Prostate gland (tissue), 2 donors: ENCODE results near the gene RNF175. TPM values are rescaled to one million over a fixed set of nuclear protein-coding genes. Genes with fewer than 3 reads are reported as not detected.
A peak's percentile ranks its signal among the peaks of the same experiment; 100 is the strongest.

ENCODE experiments used
- DNase-seq: peaks from one replicate; pipeline ENCODE4 v3.0.0-alpha.2; 2019; ENCODE audit warnings: low spot score
- H3K27ac ChIP-seq, 2 donors: fragments of 200-600 bp; sonication (generic); 2 replicates each; pipeline ENCODE4 v1.5.1; 2017 to 2019
- H3K27me3 ChIP-seq: fragments of 200-600 bp; sonication (generic); replicated peaks from 2 replicates; pipeline ENCODE4 v1.5.1; 2019; ENCODE audit not compliant: insufficient read depth
- H3K36me3 ChIP-seq, 2 donors: fragments of 200-600 bp; sonication (generic); 1 replicate in 1 of 2; 2 replicates in 1 of 2; pipeline versions ENCODE4 v1.5.1 to v1.8.1; 2017 to 2019
- H3K4me1 ChIP-seq: fragments of 200-600 bp; sonication (generic); replicated peaks from 2 replicates; pipeline ENCODE4 v1.5.1; 2019
- H3K4me3 ChIP-seq, 2 donors: fragments of 200-600 bp; sonication (generic); 2 replicates each; pipeline ENCODE4 v1.5.1; 2017 to 2019
- H3K9me3 ChIP-seq: fragments of 200-600 bp; sonication (generic); 2 replicates; pipeline ENCODE4 v1.5.1; 2017
- POLR2A ChIP-seq: fragments of 450-650 bp; IDR thresholded peaks from one replicate; pipeline ENCODE4 v1.6.1; 2016; ENCODE audit warnings: antibody characterized with exemption, mild to moderate bottlenecking
- POLR2AphosphoS5 ChIP-seq: sonication (generic); formaldehyde crosslinking; IDR thresholded peaks from one replicate; pipeline ENCODE4 v1.6.1; 2017; ENCODE audit warnings: antibody characterized with exemption
- WGBS: methylation state at CpG from one replicate; pipeline ENCODE4 v1.1.5; 2018; 5-methylcytosine and 5-hydroxymethylcytosine counted together
- intact Hi-C: fragments of 100-400 bp; cut with DNase I; formaldehyde crosslinking; loops from one replicate; pipeline ENCODE4 v1.14.2; 2022
- total RNA-seq, 2 donors: library from RNA; depleted of rRNA; stranded (reverse); fragments of >200 nt; gene quantifications; one replicate each; pipeline ENCODE4 v1.1.0, GENCODE V29; 2016
- TF ChIP-seq, protein P1 (sequence below), 4 experiments: fragments of 200-600 bp in 2 of 4; fragments of 450-650 bp in 2 of 4; sonication (generic) in 2 of 4; IDR thresholded peaks; 1 replicate in 3 of 4; 2 replicates in 1 of 4; pipeline ENCODE4 v1.5.1; 2016 to 2019; ENCODE audit warnings: antibody characterized with exemption in 4 of 4, mild to moderate bottlenecking in 2 of 4, moderate library complexity in 2 of 4

RNF175 gene
- total RNA-seq, 2 donors from 2014 or later = 1.9 TPM; not detected in 1

- Histone ChIP-seq H3K27me3 (peaks cover 3% of the 10 kb centered on the region), H3K27ac (no peak overlapping the region), H3K9me3 (no peaks in the 10 kb centered on the region), H3K4me1 (no peaks in the 10 kb centered on the region), H3K4me3 (no peak overlapping the region), H3K36me3 (no peaks in the 10 kb centered on the region)
- DNase-seq = no peak
- 34% methylated on average over 2 of the region's 2 CpGs for WGBS
- intact Hi-C loops = no loop called here
- no peak for TF ChIP-seq POLR2A
- TF ChIP-seq, protein P1, sequence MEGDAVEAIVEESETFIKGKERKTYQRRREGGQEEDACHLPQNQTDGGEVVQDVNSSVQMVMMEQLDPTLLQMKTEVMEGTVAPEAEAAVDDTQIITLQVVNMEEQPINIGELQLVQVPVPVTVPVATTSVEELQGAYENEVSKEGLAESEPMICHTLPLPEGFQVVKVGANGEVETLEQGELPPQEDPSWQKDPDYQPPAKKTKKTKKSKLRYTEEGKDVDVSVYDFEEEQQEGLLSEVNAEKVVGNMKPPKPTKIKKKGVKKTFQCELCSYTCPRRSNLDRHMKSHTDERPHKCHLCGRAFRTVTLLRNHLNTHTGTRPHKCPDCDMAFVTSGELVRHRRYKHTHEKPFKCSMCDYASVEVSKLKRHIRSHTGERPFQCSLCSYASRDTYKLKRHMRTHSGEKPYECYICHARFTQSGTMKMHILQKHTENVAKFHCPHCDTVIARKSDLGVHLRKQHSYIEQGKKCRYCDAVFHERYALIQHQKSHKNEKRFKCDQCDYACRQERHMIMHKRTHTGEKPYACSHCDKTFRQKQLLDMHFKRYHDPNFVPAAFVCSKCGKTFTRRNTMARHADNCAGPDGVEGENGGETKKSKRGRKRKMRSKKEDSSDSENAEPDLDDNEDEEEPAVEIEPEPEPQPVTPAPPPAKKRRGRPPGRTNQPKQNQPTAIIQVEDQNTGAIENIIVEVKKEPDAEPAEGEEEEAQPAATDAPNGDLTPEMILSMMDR (IDR thresholded peaks at IDR 0.05) = no peak
These were observed 39.9 kb upstream of the RNF175 start for GRCh38 chr4:153799694-153800074.

DNA sequence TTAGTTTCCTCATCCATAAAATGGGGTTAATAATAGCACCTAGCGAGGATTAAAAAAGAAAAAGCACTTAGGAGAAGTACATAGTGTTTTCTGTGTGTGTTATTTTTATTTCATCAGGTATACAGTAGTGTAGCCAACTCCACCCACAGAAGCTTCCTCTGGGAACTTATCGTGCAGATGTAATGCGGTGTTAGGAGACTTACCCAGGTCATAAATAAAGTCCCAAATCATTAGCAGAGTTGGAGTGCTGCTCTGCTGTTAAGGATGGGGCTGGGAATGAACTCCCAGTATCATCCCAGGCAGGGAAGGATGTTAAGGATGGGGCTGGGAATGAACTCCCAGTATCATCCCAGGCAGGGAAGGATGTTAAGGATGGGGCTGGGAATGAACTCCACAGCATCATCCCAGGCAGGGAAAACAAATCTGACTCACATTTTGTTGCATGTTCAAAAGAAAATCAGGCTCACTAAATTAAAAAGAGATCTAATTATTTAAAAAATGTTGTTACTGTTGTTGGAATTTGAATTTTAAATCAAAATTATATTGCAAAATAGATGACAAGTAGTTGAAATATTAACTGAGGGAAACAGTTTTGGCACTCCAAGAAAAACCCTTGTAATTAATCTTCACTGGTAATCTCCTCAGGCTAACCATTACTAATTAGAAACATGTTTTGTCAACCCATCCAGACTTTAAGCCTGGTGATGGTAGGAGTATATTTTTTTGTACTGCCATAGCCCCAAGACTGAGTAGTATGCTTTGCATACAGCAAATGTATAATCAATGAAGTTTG is 39.3 kb upstream of the RNF175 start:
- H3K27ac ChIP-seq = no peak overlapping the region
- intact Hi-C loops = no loop called here
- DNase-seq = no peak
- peaks cover 3% of the 10 kb centered on the region for H3K27me3 ChIP-seq
- no peaks in the 10 kb centered on the region for H3K9me3 ChIP-seq
- 51% methylated on average over 3 of the region's 3 CpGs for WGBS
- TF ChIP-seq, protein P1 (IDR thresholded peaks at IDR 0.05) = no peak
- TF ChIP-seq POLR2A (no peak), POLR2AphosphoS5 (no peak)
- H3K4me1 ChIP-seq = no peaks in the 10 kb centered on the region
- no peak overlapping the region for H3K4me3 ChIP-seq
- H3K36me3 ChIP-seq = no peaks in the 10 kb centered on the region

- Histone ChIP-seq H3K4me1 (no peaks in the 10 kb centered on the region), H3K27ac (no peak overlapping the region), H3K4me3 (no peak overlapping the region), H3K36me3 (no peaks in the 10 kb centered on the region), H3K27me3 (peaks cover 3% of the 10 kb centered on the region), H3K9me3 (no peaks in the 10 kb centered on the region)
- DNase-seq = no peak
- intact Hi-C loops = no loop called here
- 39% methylated on average over 3 of the region's 3 CpGs for WGBS
- TF ChIP-seq POLR2AphosphoS5 (no peak), POLR2A (no peak)
- TF ChIP-seq, protein P1 (IDR thresholded peaks at IDR 0.05) = no peak
These were observed 38.6 kb upstream of the RNF175 start for GRCh38 chr4:153798420-153798819.

DNA sequence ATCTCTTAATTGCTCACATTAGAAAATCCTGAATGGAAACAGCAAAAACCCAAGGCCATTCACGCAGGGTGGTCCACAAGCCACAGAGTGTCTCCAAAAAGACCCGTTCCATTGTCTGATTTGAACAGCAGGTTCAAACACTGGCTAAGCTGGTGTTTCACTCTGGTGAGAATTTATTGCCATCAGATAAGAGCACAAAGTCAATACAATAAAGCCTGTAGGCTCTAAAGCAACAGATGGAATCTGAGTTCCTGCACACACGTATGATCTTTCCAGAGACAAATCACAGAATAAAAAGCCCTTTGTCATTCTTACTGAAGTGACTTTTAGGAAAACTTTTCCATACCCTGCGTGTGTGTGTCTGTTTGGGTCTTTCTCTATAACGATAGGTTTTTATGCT is 34.2 kb upstream of the RNF175 start:
- Histone ChIP-seq H3K4me1 (peaks cover 6% of the 10 kb centered on the region), H3K4me3 (no peak overlapping the region), H3K9me3 (no peaks in the 10 kb centered on the region), H3K27me3 (peaks cover 19% of the 10 kb centered on the region), H3K36me3 (no peaks in the 10 kb centered on the region), H3K27ac (no peak overlapping the region)
- no peak for DNase-seq
- WGBS = 32% methylated on average over 5 of the region's 5 CpGs
- intact Hi-C loops = loop anchor here (5.0 kb wide), 2 partner anchors 228 to 518 kb away; no protein-coding TSS in a partner anchor
- peak; percentile 88 for TF ChIP-seq POLR2AphosphoS5
- TF ChIP-seq, protein P1 (IDR thresholded peaks at IDR 0.05) = no peak
